Measurements from ENCODE around the gene GNA12. TPM values are rescaled to one million over a fixed set of nuclear protein-coding genes. Genes with fewer than 3 reads are reported as not detected.

GNA12 gene
- total RNA-seq, 1 experiment from 2014 or later = 36.2 TPM

DNA sequence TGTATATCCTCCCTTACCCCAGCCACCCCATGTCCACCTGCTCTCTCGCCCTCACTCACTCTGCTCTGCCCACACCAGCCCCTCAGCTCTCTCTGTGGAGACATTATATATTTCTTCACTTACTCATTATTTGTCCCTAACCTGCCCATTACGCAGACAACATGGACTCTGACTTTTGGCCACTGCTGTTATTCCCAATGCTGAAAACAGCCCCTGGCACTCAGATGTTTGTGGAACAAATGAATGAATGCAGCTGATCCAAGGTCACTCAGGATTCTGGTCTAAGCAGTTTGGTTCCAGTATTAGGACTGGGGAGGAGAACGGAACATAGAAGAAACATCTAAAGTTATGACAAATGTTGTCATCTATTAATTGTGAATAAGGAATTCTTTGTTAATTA is 26.7 kb downstream of the GNA12 start:
- Mint-ChIP-seq H3K9me3 (ENCODE audit: unreplicated experiment) (no peaks in the 10 kb centered on the region), H3K4me3 (ENCODE audit: unreplicated experiment) (no peak overlapping the region), H3K27me3 (ENCODE audit: insufficient read depth, unreplicated experiment) (no peaks in the 10 kb centered on the region), H3K27ac (ENCODE audit: low read depth, unreplicated experiment) (no peak overlapping the region), H3K4me1 (ENCODE audit: insufficient read depth, unreplicated experiment) (peaks cover 40% of the 10 kb centered on the region), H3K36me3 (ENCODE audit: insufficient read depth, unreplicated experiment) (peaks cover 20% of the 10 kb centered on the region)
- no peak for DNase-seq (ENCODE audit: unreplicated experiment)
- no TSS peak for BruUV-seq (replicated peaks)
- POLR2A ChIA-PET = interaction anchor here (0.6 to 1.1 kb wide), 2 partner anchors 14 to 59 kb away, joined by 4 read pairs; no protein-coding TSS in a partner anchor
- TF ChIP-seq, protein P1, sequence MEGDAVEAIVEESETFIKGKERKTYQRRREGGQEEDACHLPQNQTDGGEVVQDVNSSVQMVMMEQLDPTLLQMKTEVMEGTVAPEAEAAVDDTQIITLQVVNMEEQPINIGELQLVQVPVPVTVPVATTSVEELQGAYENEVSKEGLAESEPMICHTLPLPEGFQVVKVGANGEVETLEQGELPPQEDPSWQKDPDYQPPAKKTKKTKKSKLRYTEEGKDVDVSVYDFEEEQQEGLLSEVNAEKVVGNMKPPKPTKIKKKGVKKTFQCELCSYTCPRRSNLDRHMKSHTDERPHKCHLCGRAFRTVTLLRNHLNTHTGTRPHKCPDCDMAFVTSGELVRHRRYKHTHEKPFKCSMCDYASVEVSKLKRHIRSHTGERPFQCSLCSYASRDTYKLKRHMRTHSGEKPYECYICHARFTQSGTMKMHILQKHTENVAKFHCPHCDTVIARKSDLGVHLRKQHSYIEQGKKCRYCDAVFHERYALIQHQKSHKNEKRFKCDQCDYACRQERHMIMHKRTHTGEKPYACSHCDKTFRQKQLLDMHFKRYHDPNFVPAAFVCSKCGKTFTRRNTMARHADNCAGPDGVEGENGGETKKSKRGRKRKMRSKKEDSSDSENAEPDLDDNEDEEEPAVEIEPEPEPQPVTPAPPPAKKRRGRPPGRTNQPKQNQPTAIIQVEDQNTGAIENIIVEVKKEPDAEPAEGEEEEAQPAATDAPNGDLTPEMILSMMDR (IDR thresholded peaks at IDR 0.05; ENCODE audit: unreplicated experiment) = no peak
- intact Hi-C loops (cut with micrococcal nuclease) = no loop called here
- CTCF ChIA-PET = no interaction called here

- peak overlapping the region; percentile 70 for H3K27ac Mint-ChIP-seq (ENCODE audit: low read depth, unreplicated experiment)
- H3K27me3 Mint-ChIP-seq (ENCODE audit: insufficient read depth, unreplicated experiment) = no peaks in the 10 kb centered on the region
- H3K9me3 Mint-ChIP-seq (ENCODE audit: unreplicated experiment) = no peaks in the 10 kb centered on the region
- BruUV-seq (replicated peaks) = no TSS peak
- DNase-seq (ENCODE audit: unreplicated experiment) = no peak
- H3K4me3 Mint-ChIP-seq (ENCODE audit: unreplicated experiment) = no peak overlapping the region
- peaks cover 14% of the 10 kb centered on the region for H3K36me3 Mint-ChIP-seq (ENCODE audit: insufficient read depth, unreplicated experiment)
- H3K4me1 Mint-ChIP-seq (ENCODE audit: insufficient read depth, unreplicated experiment) = peaks cover 35% of the 10 kb centered on the region
- TF ChIP-seq, protein P1 (IDR thresholded peaks at IDR 0.05; ENCODE audit: unreplicated experiment) = no peak
- POLR2A ChIA-PET = no interaction called here
- intact Hi-C loops (cut with micrococcal nuclease) = no loop called here
- CTCF ChIA-PET = interaction anchor here (1.0 kb wide), 1 partner anchor 18 kb away, joined by 4 read pairs; no protein-coding TSS in a partner anchor
These were observed 28.2 kb downstream of the GNA12 start for GRCh38 chr7:2815875-2816245.

- intact Hi-C loops (cut with micrococcal nuclease) = no loop called here
- Mint-ChIP-seq H3K9me3 (ENCODE audit: unreplicated experiment) (no peaks in the 10 kb centered on the region), H3K27me3 (ENCODE audit: insufficient read depth, unreplicated experiment) (no peaks in the 10 kb centered on the region), H3K4me3 (ENCODE audit: unreplicated experiment) (no peak overlapping the region), H3K27ac (ENCODE audit: low read depth, unreplicated experiment) (no peak overlapping the region), H3K36me3 (ENCODE audit: insufficient read depth, unreplicated experiment) (peaks cover 14% of the 10 kb centered on the region), H3K4me1 (ENCODE audit: insufficient read depth, unreplicated experiment) (peaks cover 36% of the 10 kb centered on the region)
- TF ChIP-seq, protein P1 (IDR thresholded peaks at IDR 0.05; ENCODE audit: unreplicated experiment) = no peak
- CTCF ChIA-PET = interaction anchor here (1.0 kb wide), 1 partner anchor 19 kb away, joined by 4 read pairs; no protein-coding TSS in a partner anchor
- no peak for DNase-seq (ENCODE audit: unreplicated experiment)
- POLR2A ChIA-PET = no interaction called here
- no TSS peak for BruUV-seq (replicated peaks)
These were observed 28.9 kb downstream of the GNA12 start for GRCh38 chr7:2814946-2815874.

DNA sequence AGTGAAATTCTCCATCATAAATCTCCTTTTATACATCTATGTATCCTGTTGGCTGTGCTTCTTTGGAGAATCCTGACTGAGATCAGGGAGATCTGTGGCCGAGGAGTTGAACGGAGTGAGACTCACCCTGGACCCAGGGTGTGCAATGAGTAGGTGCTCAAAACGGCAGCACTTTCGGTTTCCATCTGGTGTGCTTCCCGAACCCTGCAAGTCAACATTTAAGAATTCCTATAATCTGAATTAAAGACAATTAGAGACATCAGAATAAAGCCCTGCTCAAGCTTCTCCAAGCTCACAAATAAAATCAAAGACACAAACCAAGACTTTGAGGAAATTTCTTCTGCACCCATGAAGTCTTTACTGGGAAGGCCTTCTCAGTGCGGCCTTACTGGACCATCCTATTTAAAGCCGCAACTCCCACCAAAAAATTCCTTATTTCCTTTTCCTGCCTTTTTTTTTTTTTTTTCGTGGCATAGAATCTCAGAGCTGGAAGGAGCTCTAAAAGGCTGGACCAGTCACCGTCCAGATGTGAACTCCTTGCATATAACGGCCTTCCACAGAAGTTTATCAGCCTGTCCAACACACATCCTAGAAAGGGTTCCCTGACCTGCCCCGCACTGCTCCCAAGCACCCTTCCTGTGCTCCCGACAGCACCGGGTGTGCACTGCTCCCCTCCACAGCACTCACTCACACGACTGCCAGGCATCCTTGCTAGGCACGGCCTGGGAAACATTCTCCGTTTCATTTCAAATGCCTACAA is 29.7 kb downstream of the GNA12 start:
- Mint-ChIP-seq H3K36me3 (ENCODE audit: insufficient read depth, unreplicated experiment) (peaks cover 15% of the 10 kb centered on the region), H3K27ac (ENCODE audit: low read depth, unreplicated experiment) (no peak overlapping the region), H3K9me3 (ENCODE audit: unreplicated experiment) (no peaks in the 10 kb centered on the region), H3K4me1 (ENCODE audit: insufficient read depth, unreplicated experiment) (peaks cover 28% of the 10 kb centered on the region), H3K4me3 (ENCODE audit: unreplicated experiment) (no peak overlapping the region), H3K27me3 (ENCODE audit: insufficient read depth, unreplicated experiment) (no peaks in the 10 kb centered on the region)
- ChIA-PET POLR2A (interaction anchor here (1.5 kb wide), 1 partner anchor 12 kb away, joined by 6 read pairs; no protein-coding TSS in a partner anchor), CTCF (interaction anchor here (0.7 to 1.0 kb wide), 2 partner anchors 20 to 1919 kb away, joined by 3 to 4 read pairs; no protein-coding TSS in a partner anchor)
- intact Hi-C loops (cut with micrococcal nuclease) = no loop called here
- DNase-seq (ENCODE audit: unreplicated experiment) = no peak
- TF ChIP-seq, protein P1 (IDR thresholded peaks at IDR 0.05; ENCODE audit: unreplicated experiment) = no peak
- no TSS peak for BruUV-seq (replicated peaks)

Measured in MCF 10A (cell line).